GM12878 (cell line): Measurements from ENCODE around the gene FBXO33. TPM values are rescaled to one million over a fixed set of nuclear protein-coding genes. Genes with fewer than 3 reads are reported as not detected.

Experiments
- ATAC-seq: fragments of 200-7000 bp; cut with Tn5 transposase; 3 replicates; pipeline ENCODE4 v1.9.1; 2020; ENCODE audit warnings: mild to moderate bottlenecking, moderate library complexity
- BruUV-seq: library from RNA; stranded (reverse); fragments of 400-500 nt; replicated peaks from 2 replicates; lab custom pipeline; 2021; lab: Mats Ljungman, UMichigan
- CTCF ChIA-PET: fragments of 300-600 bp; sonication (Branson Sonifier 250); formaldehyde crosslinking; extraction: SDS; loops from one replicate; lab custom pipeline; 2021; ENCODE audit warnings: inconsistent platforms; lab: Yijun Ruan, JAX
- POLR2A ChIA-PET: fragments of 350-600 bp; formaldehyde crosslinking; extraction: SDS; loops from one replicate; lab custom pipeline; 2021; ENCODE audit warnings: inconsistent platforms; lab: Charles Lee
- RAD21 ChIA-PET: fragments of 300-600 bp; sonication (Branson Sonifier 250); formaldehyde crosslinking; loops from one replicate; lab custom pipeline; 2023; ENCODE audit warnings: antibody characterized with exemption; ENCODE audit not compliant: unreplicated experiment; lab: Charles Lee
- SMC1A ChIA-PET: fragments of 300-600 bp; sonication (Branson Sonifier 250); formaldehyde crosslinking; loops from one replicate; lab custom pipeline; 2023; ENCODE audit not compliant: unreplicated experiment, uncharacterized antibody; lab: Charles Lee
- DNase-seq: peaks from one replicate; pipeline ENCODE4 v3.0.0-alpha.2; 2011; ENCODE audit warnings: low read depth, low spot score
- FAIRE-seq: peaks from 3 replicates; lab custom pipeline; 2011; peaks lifted over from hg19 to GRCh38; lab: Jason Lieb, UNC
- H2AFZ ChIP-seq: 2 replicates; pipeline ENCODE4 v1.6.0; 2011; ENCODE audit warnings: low read depth, low read length, control low read depth; ENCODE audit not compliant: control insufficient read depth
- H3K27ac ChIP-seq: 2 replicates; pipeline ENCODE4 v1.5.1; 2011; ENCODE audit warnings: control low read depth; ENCODE audit not compliant: control insufficient read depth, insufficient read depth
- H3K27me3 ChIP-seq, 2 experiments: replicated peaks in 1 of 2; 2 replicates each; pipeline versions ENCODE4 v1.6.0 to v1.6.1; 2011; ENCODE audit warnings: low read length in 1 of 2; ENCODE audit not compliant: control insufficient read depth in 2 of 2, insufficient read depth in 2 of 2
- H3K36me3 ChIP-seq, 2 experiments: 2 replicates each; pipeline ENCODE4 v1.5.1; 2011; ENCODE audit warnings: low read length in 1 of 2; ENCODE audit not compliant: control insufficient read depth in 2 of 2, insufficient read depth in 2 of 2
- H3K4me1 ChIP-seq: 2 replicates; pipeline ENCODE4 v1.6.1; 2011; ENCODE audit warnings: mild to moderate bottlenecking, low read length, moderate library complexity, mixed read lengths; ENCODE audit not compliant: control insufficient read depth, insufficient read depth
- H3K4me2 ChIP-seq: 2 replicates; pipeline ENCODE4 v1.6.0; 2011; ENCODE audit warnings: control low read depth; ENCODE audit not compliant: control insufficient read depth, insufficient read depth
- H3K4me3 ChIP-seq: fragments of 200-600 bp; sonication (generic); 2 replicates; pipeline ENCODE4 v1.5.1; 2016
- H3K79me2 ChIP-seq: 2 replicates; pipeline ENCODE4 v1.6.0; 2011; ENCODE audit warnings: low read length; ENCODE audit not compliant: control insufficient read depth, insufficient read depth
- H3K9ac ChIP-seq: 2 replicates; pipeline ENCODE4 v1.8.0; 2011; ENCODE audit warnings: low read length, control low read depth, mixed read lengths; ENCODE audit not compliant: control insufficient read depth, insufficient read depth
- H3K9me3 ChIP-seq: replicated peaks from 3 replicates; pipeline ENCODE4 v1.5.1; 2011; ENCODE audit warnings: mild to moderate bottlenecking, low read length; ENCODE audit not compliant: control insufficient read depth, insufficient read depth
- H4K20me1 ChIP-seq: 2 replicates; pipeline ENCODE4 v1.6.0; 2011; ENCODE audit not compliant: control insufficient read depth, insufficient read depth
- BCLAF1 ChIP-seq: fragments of 450-650 bp; IDR thresholded peaks from 2 replicates; pipeline ENCODE4 v1.6.1; 2017; ENCODE audit warnings: antibody characterized with exemption, mild to moderate bottlenecking, moderate library complexity
- BRCA1 ChIP-seq: IDR thresholded peaks from 2 replicates; pipeline ENCODE4 v1.6.1; 2011; ENCODE audit warnings: low read depth, low read length, improper control_type of control experiment
- CHD4 ChIP-seq: fragments of 200-600 bp; sonication (generic); IDR thresholded peaks from 2 replicates; pipeline ENCODE4 v1.6.1; 2016; ENCODE audit warnings: mild to moderate bottlenecking
- EP300 ChIP-seq, 2 experiments: fragments of 150-350 bp in 1 of 2; IDR thresholded peaks; 2 replicates each; pipeline ENCODE4 v1.6.1; 2011 to 2012; ENCODE audit warnings: low read depth in 2 of 2, low read length in 2 of 2, borderline replicate concordance in 1 of 2, improper control_type of control experiment in 1 of 2, inconsistent platforms in 1 of 2; ENCODE audit not compliant: control insufficient read depth in 1 of 2
- MYC ChIP-seq: IDR thresholded peaks from 2 replicates; pipeline ENCODE4 v1.6.1; 2011; ENCODE audit warnings: mild to moderate bottlenecking, low read length, moderate library complexity, inconsistent platforms; ENCODE audit not compliant: insufficient read depth, insufficient replicate concordance, insufficient read length, severe bottlenecking
- NR2C2 ChIP-seq: IDR thresholded peaks from 2 replicates; pipeline ENCODE4 v1.6.1; 2011; ENCODE audit warnings: borderline replicate concordance, low read depth; ENCODE audit not compliant: control insufficient read depth, insufficient read length
- RCOR1 ChIP-seq: conservative IDR thresholded peaks from 2 replicates; pipeline ENCODE4 v1.6.1; 2012; ENCODE audit warnings: low read depth, low read length, improper control_type of control experiment
- SMC3 ChIP-seq: IDR thresholded peaks from 2 replicates; pipeline ENCODE4 v1.6.1; 2011; ENCODE audit warnings: low read length, improper control_type of control experiment, borderline replicate concordance
- SUZ12 ChIP-seq: fragments of 200-600 bp; sonication (generic); IDR thresholded peaks from one replicate; pipeline ENCODE4 v1.6.1; 2018; ENCODE audit warnings: antibody characterized with exemption, mild to moderate bottlenecking; ENCODE audit not compliant: unreplicated experiment
- WGBS: methylation state at CpG from one replicate; pipeline ENCODE4 v1.1.6; 2016; ENCODE audit warnings: low lambda C conversion rate; ENCODE audit not compliant: insufficient replicate concordance, insufficient coverage; ENCODE audit errors: missing lambda C conversion rate; 5-methylcytosine and 5-hydroxymethylcytosine counted together
- in situ Hi-C: fragments of 300-500 bp; cut with MboI; formaldehyde crosslinking; loops from 9 replicates; pipeline ENCODE4 v1.14.3; 2018; ENCODE audit warnings: mixed read lengths
- intact Hi-C: fragments of 100-400 bp; cut with micrococcal nuclease; formaldehyde crosslinking; loops from one replicate; pipeline ENCODE4 v1.14.2; 2022; ENCODE audit not compliant: unreplicated experiment
- polyA plus RNA-seq, 11 experiments: library from polyadenylated mRNA; depleted of rRNA in 4 of 11; unstranded in 6 of 11; stranded (reverse) in 5 of 11; fragments of >200 nt; fragmentation: Nextera tagmentation in 4 of 11; fragmentation: Illumina TruSeq in 1 of 11; extraction: Ambion mirVana in 4 of 11; extraction: Trizol in 1 of 11; gene quantifications; 1 replicate in 1 of 11; 2 replicates in 10 of 11; pipeline versions ENCODE4 v1.2.1 to v1.2.3, GENCODE V29; 2011 to 2016; ENCODE audit warnings: inconsistent platforms in 2 of 11, missing spikeins in 2 of 11, low read depth in 1 of 11
- total RNA-seq, 4 experiments: library from RNA; depleted of rRNA in 3 of 4; stranded (reverse); fragments of >200 nt in 3 of 4; fragmentation: Illumina TruSeq in 1 of 4; extraction: Trizol in 1 of 4; gene quantifications; 2 replicates each; pipeline versions ENCODE4 v1.2.1 to v1.2.3, GENCODE V29; 2013 to 2021
- TF ChIP-seq, protein P1 (sequence below): fragments of 450-650 bp; IDR thresholded peaks from 2 replicates; pipeline ENCODE4 v1.6.1; 2017; ENCODE audit warnings: mild to moderate bottlenecking
- TF ChIP-seq, protein P2 (sequence below): fragments of 450-650 bp; IDR thresholded peaks from 2 replicates; pipeline ENCODE4 v1.6.1; 2014; ENCODE audit warnings: mild to moderate bottlenecking

Gene FBXO33
- total and polyA plus RNA-seq, 10 of the 15 experiments (the other 5 are each of a cell fraction or from before 2014, with no cell fraction given), result 4.7 to 56.9 (median 19.6) TPM

DNA sequence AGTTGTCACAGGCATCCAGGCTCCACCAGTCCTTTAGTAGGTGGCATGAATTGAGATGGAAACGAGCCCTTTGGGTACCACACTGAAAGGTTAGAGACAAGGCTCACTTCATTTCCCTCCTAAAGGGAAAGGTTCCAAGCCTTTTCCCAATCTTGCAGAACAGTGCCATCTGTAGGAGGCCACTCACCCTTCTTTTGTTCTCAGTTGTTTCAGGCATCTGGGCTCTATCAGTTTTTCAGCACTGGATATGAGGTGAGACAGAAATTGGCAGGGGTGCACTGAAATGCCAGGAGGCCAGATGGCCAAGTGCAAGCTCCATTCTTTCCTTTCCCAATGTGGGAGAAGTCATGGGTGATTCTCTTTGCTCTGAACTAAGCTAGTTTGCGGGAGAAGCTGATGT is 15.2 kb downstream of the FBXO33 start (continued):
- no peak for TF ChIP-seq BCLAF1

- ChIA-PET SMC1A (interaction anchor here (1.3 to 1.8 kb wide), 3 partner anchors 9 to 34 kb away, joined by 3 to 10 read pairs (median 4); no protein-coding TSS in a partner anchor), CTCF (no interaction called here), POLR2A (no interaction called here), RAD21 (interaction anchor here (1.0 kb wide), 1 partner anchor 186 kb away, joined by 3 read pairs; no protein-coding TSS in a partner anchor)
- in situ Hi-C loops, result no loop called here
- Histone ChIP-seq H3K4me1 (no peaks in the 10 kb centered on the region), H3K4me2 (no peak overlapping the region), H3K9me3 (peaks cover 14% of the 10 kb centered on the region), H3K79me2 (peaks cover 4% of the 10 kb centered on the region), H3K4me3 (no peak overlapping the region), H4K20me1 (no peaks in the 10 kb centered on the region), H3K27me3 (no peaks in the 10 kb centered on the region), H3K36me3 (peaks cover 1 to 3% of the 10 kb centered on the region in 2 experiments; a peak in 2 of 4 replicates), H3K9ac (no peak overlapping the region), H2AFZ (no peak overlapping the region), H3K27ac (no peak overlapping the region)
- ATAC-seq (no peak), DNase-seq (no peak), FAIRE-seq (no peak)
- intact Hi-C loops, result no loop called here
- 82% methylated on average over 1 of the region's 1 CpG for WGBS
- BruUV-seq, result TSS peak; percentile 9
- TF ChIP-seq NR2C2 (no peak), EP300 (IDR thresholded peaks at IDR 0.05; ENCODE audit: borderline replicate concordance in 1 of 2, control insufficient read depth in 1 of 2, low read depth in 2 of 2, low read length in 2 of 2) (no peak), CHD4 (no peak), BRCA1 (no peak), RCOR1 (no peak), BCLAF1 (no peak), SMC3 (no peak), SUZ12 (no peak), MYC (no peak)
- TF ChIP-seq, protein P1, sequence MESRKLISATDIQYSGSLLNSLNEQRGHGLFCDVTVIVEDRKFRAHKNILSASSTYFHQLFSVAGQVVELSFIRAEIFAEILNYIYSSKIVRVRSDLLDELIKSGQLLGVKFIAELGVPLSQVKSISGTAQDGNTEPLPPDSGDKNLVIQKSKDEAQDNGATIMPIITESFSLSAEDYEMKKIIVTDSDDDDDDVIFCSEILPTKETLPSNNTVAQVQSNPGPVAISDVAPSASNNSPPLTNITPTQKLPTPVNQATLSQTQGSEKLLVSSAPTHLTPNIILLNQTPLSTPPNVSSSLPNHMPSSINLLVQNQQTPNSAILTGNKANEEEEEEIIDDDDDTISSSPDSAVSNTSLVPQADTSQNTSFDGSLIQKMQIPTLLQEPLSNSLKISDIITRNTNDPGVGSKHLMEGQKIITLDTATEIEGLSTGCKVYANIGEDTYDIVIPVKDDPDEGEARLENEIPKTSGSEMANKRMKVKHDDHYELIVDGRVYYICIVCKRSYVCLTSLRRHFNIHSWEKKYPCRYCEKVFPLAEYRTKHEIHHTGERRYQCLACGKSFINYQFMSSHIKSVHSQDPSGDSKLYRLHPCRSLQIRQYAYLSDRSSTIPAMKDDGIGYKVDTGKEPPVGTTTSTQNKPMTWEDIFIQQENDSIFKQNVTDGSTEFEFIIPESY, result peak; percentile 90
- TF ChIP-seq, protein P2, sequence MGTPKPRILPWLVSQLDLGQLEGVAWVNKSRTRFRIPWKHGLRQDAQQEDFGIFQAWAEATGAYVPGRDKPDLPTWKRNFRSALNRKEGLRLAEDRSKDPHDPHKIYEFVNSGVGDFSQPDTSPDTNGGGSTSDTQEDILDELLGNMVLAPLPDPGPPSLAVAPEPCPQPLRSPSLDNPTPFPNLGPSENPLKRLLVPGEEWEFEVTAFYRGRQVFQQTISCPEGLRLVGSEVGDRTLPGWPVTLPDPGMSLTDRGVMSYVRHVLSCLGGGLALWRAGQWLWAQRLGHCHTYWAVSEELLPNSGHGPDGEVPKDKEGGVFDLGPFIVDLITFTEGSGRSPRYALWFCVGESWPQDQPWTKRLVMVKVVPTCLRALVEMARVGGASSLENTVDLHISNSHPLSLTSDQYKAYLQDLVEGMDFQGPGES, result no peak
Observed at GRCh38 chr14:39416072-39416471, 16.2 kb downstream of the FBXO33 start.
